Retinal pigment epithelial cell (primary cell): ENCODE results near the gene NOM1.
"Not testable (repeated sequence)": the region's sequence is repeated elsewhere in the genome, so short reads cannot be mapped to it uniquely, and the experiment has no call there.

Source experiments
- DNase-seq: peaks from one replicate; pipeline ENCODE4 v3.0.0-alpha.2; 2010; ENCODE audit warnings: low read depth
- H3K4me3 ChIP-seq: 2 replicates; pipeline ENCODE4 v1.5.1; 2011; ENCODE audit warnings: mild to moderate bottlenecking, low read length, control low read depth, moderate library complexity
- CTCF ChIP-seq: conservative IDR thresholded peaks from 2 replicates; pipeline ENCODE4 v1.5.1; 2011; ENCODE audit warnings: low read depth, low read length, control low read depth, inconsistent platforms

The NOM1 gene

GRCh38 chr7:156944876-156945275, 4.6 kb upstream of the NOM1 start:
- DNase-seq: no peak
- no peak for TF ChIP-seq CTCF
- no peak overlapping the region for H3K4me3 ChIP-seq

- H3K4me3 ChIP-seq: no peak overlapping the region
- DNase-seq: no peak
- TF ChIP-seq CTCF: no peak
Measured at GRCh38 chr7:156947120-156947843, 2.2 kb upstream of the NOM1 start.

- no peak for TF ChIP-seq CTCF
- H3K4me3 ChIP-seq: no peak overlapping the region
- DNase-seq: no peak
Measured at GRCh38 chr7:156948361-156948760, 1.2 kb upstream of the NOM1 start.

GRCh38 chr7:156950381-156950858, 908 bp downstream of the NOM1 start:
- TF ChIP-seq CTCF: no peak
- peak overlapping the region; percentile 83 for H3K4me3 ChIP-seq
- no peak for DNase-seq

GRCh38 chr7:156953215-156953614, 3.7 kb downstream of the NOM1 start:
- not testable (repeated sequence) for H3K4me3 ChIP-seq, DNase-seq

GRCh38 chr7:156954941-156955340, 5.4 kb downstream of the NOM1 start:
- no peak overlapping the region for H3K4me3 ChIP-seq
- no peak for TF ChIP-seq CTCF
- DNase-seq: no peak

- DNase-seq: no peak
- no peak overlapping the region for H3K4me3 ChIP-seq
- TF ChIP-seq CTCF: no peak
Measured at GRCh38 chr7:156956727-156957126, 7.2 kb downstream of the NOM1 start.

GRCh38 chr7:156962145-156962544, 12.6 kb downstream of the NOM1 start:
- DNase-seq: no peak
- no peak overlapping the region for H3K4me3 ChIP-seq
- no peak for TF ChIP-seq CTCF
